Measurements from ENCODE around the gene CROCC2.

Gene CROCC2

GRCh38 chr2:240959214-240959940 lies 53.2 kb downstream of the CROCC2 start:
- DNase-seq, result no peak

- DNase-seq, result no peak
These were observed 53.8 kb downstream of the CROCC2 start for GRCh38 chr2:240959941-240960308.

- no peak for DNase-seq
These were observed 54.3 kb downstream of the CROCC2 start for GRCh38 chr2:240960309-240960970.

- DNase-seq, result no peak
These were observed 55.1 kb downstream of the CROCC2 start for GRCh38 chr2:240960971-240961876.

- DNase-seq, result no peak
These were observed 55.8 kb downstream of the CROCC2 start for GRCh38 chr2:240961910-240962299.

- no peak for DNase-seq
These were observed 56.3 kb downstream of the CROCC2 start for GRCh38 chr2:240962300-240963064.

- no peak for DNase-seq
These were observed 57.1 kb downstream of the CROCC2 start for GRCh38 chr2:240963065-240963867.

- no peak for DNase-seq
These were observed 58.0 kb downstream of the CROCC2 start for GRCh38 chr2:240963868-240964703.

GRCh38 chr2:240964704-240965295 lies 58.7 kb downstream of the CROCC2 start:
- no peak for DNase-seq

- no peak for DNase-seq
These were observed 59.3 kb downstream of the CROCC2 start for GRCh38 chr2:240965296-240965904.

GRCh38 chr2:240965905-240966456 lies 59.8 kb downstream of the CROCC2 start:
- DNase-seq, result no peak

GRCh38 chr2:240966457-240966905 lies 60.3 kb downstream of the CROCC2 start:
- no peak for DNase-seq

GRCh38 chr2:240966906-240967680 lies 61.0 kb downstream of the CROCC2 start:
- no peak for DNase-seq

- no peak for DNase-seq
These were observed 61.8 kb downstream of the CROCC2 start for GRCh38 chr2:240967681-240968621.

GRCh38 chr2:240968731-240969624 lies 62.8 kb downstream of the CROCC2 start:
- DNase-seq, result no peak

GRCh38 chr2:240970104-240970503 lies 64.0 kb downstream of the CROCC2 start:
- no peak for DNase-seq

GRCh38 chr2:240970816-240971215 lies 64.7 kb downstream of the CROCC2 start:
- DNase-seq, result no peak
